ENCODE results near the gene MUL1. TPM values are rescaled to one million over a fixed set of nuclear protein-coding genes. Genes with fewer than 3 reads are reported as not detected.

Gene MUL1
- total RNA-seq, 1 donor from 2014 or later: 32.4 TPM

GRCh38 chr1:20551945-20552727 is 44.2 kb upstream of the MUL1 start, which contains the start of gene FAM43B:
TSS of gene FAM43B (plus strand) at chr1:20552573. CDS start at chr1:20552974, 401 bp downstream.
- TF ChIP-seq, protein P1, sequence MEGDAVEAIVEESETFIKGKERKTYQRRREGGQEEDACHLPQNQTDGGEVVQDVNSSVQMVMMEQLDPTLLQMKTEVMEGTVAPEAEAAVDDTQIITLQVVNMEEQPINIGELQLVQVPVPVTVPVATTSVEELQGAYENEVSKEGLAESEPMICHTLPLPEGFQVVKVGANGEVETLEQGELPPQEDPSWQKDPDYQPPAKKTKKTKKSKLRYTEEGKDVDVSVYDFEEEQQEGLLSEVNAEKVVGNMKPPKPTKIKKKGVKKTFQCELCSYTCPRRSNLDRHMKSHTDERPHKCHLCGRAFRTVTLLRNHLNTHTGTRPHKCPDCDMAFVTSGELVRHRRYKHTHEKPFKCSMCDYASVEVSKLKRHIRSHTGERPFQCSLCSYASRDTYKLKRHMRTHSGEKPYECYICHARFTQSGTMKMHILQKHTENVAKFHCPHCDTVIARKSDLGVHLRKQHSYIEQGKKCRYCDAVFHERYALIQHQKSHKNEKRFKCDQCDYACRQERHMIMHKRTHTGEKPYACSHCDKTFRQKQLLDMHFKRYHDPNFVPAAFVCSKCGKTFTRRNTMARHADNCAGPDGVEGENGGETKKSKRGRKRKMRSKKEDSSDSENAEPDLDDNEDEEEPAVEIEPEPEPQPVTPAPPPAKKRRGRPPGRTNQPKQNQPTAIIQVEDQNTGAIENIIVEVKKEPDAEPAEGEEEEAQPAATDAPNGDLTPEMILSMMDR (IDR thresholded peaks at IDR 0.05; ENCODE audit: partially characterized antibody, unreplicated experiment): no peak
- peaks cover 14% of the 10 kb centered on the region for H3K27me3 Mint-ChIP-seq (ENCODE audit: unreplicated experiment)
- no peaks in the 10 kb centered on the region for H3K4me1 Mint-ChIP-seq (ENCODE audit: low read depth, unreplicated experiment)
- peak; percentile 69 for DNase-seq
- H3K36me3 Mint-ChIP-seq (ENCODE audit: unreplicated experiment): no peaks in the 10 kb centered on the region
- H3K9me3 Mint-ChIP-seq (ENCODE audit: unreplicated experiment): no peaks in the 10 kb centered on the region
- no peak within 1 kb of the TSS for H3K27ac Mint-ChIP-seq (ENCODE audit: unreplicated experiment)
- peak within 1 kb of the TSS; percentile 71 for H3K4me3 Mint-ChIP-seq (ENCODE audit: unreplicated experiment)

DNA sequence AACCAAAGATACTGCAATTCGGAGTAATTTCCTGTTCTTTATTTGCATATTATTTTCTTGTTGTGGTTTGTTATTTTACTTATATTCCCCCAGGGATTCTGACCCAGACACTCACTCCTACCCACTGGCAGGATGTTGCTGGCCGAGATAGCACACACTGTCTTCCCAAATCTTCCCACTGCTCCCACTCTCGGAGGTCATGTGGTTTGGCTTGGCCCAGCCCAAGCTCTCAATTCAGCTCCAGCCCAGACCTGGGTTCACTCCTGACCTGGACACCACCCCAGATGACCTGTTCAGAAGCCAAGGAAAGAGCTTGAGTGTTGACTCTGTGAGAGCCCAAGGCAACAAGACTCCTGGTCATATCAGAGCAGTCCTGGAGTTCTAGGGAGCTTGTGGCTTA is 43.2 kb upstream of the MUL1 start:
- Mint-ChIP-seq H3K9me3 (ENCODE audit: unreplicated experiment) (no peaks in the 10 kb centered on the region), H3K27me3 (ENCODE audit: unreplicated experiment) (peaks cover 14% of the 10 kb centered on the region)

GRCh38 chr1:20546637-20547036 is 38.7 kb upstream of the MUL1 start:
- no peak for DNase-seq
- Mint-ChIP-seq H3K9me3 (ENCODE audit: unreplicated experiment) (no peaks in the 10 kb centered on the region), H3K27me3 (ENCODE audit: unreplicated experiment) (peaks cover 7% of the 10 kb centered on the region), H3K4me3 (ENCODE audit: unreplicated experiment) (no peak overlapping the region), H3K36me3 (ENCODE audit: unreplicated experiment) (no peaks in the 10 kb centered on the region), H3K4me1 (ENCODE audit: low read depth, unreplicated experiment) (no peaks in the 10 kb centered on the region), H3K27ac (ENCODE audit: unreplicated experiment) (no peak overlapping the region)
- TF ChIP-seq, protein P1 (IDR thresholded peaks at IDR 0.05; ENCODE audit: partially characterized antibody, unreplicated experiment): no peak

More for the DNA sequence above, 43.2 kb upstream of the MUL1 start:
- Mint-ChIP-seq H3K4me1 (ENCODE audit: low read depth, unreplicated experiment) (no peaks in the 10 kb centered on the region), H3K36me3 (ENCODE audit: unreplicated experiment) (no peaks in the 10 kb centered on the region), H3K27ac (ENCODE audit: unreplicated experiment) (no peak overlapping the region), H3K4me3 (ENCODE audit: unreplicated experiment) (no peak overlapping the region)
- DNase-seq: no peak
- TF ChIP-seq, protein P1 (IDR thresholded peaks at IDR 0.05; ENCODE audit: partially characterized antibody, unreplicated experiment): no peak

DNA sequence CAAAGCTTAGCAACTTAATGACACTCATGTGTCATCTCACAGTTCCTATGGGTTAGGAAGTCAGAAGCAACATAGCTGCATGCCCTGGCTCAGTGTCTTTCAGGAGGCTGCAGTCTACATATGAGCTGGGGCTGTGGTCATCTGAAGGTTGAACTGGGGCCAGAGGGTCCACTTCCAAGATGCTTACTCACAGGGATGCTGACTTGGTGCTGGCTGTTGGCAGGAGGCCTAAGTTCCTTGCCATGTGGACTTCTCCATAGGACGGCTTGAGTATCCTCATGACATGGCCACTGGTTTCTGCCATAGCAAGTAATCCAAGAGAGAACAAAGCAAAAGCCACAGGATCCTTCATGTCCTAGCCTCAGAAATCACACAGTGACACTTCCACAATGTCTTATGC is 32.3 kb upstream of the MUL1 start:
- Mint-ChIP-seq H3K4me3 (ENCODE audit: unreplicated experiment) (no peak overlapping the region), H3K9me3 (ENCODE audit: unreplicated experiment) (no peaks in the 10 kb centered on the region), H3K27ac (ENCODE audit: unreplicated experiment) (no peak overlapping the region), H3K27me3 (ENCODE audit: unreplicated experiment) (peaks cover 5% of the 10 kb centered on the region), H3K36me3 (ENCODE audit: unreplicated experiment) (no peaks in the 10 kb centered on the region), H3K4me1 (ENCODE audit: low read depth, unreplicated experiment) (no peaks in the 10 kb centered on the region)
- TF ChIP-seq, protein P1 (IDR thresholded peaks at IDR 0.05; ENCODE audit: partially characterized antibody, unreplicated experiment): no peak
- no peak for DNase-seq

All from glutamatergic neuron (in vitro differentiated cells).